AG09309 (cell line): ENCODE results near the gene VEZT.

Experiments used
- DNase-seq: peaks from one replicate; pipeline ENCODE4 v3.0.0-alpha.2; 2010; ENCODE audit warnings: low read depth
- H3K4me3 ChIP-seq: 2 replicates; pipeline ENCODE4 v1.5.1; 2011; ENCODE audit warnings: mild to moderate bottlenecking, low read depth, low read length, moderate library complexity; ENCODE audit not compliant: control insufficient read depth
- TF ChIP-seq, protein P1 (sequence below): IDR thresholded peaks from 2 replicates; pipeline ENCODE4 v1.5.1; 2011; ENCODE audit warnings: mild to moderate bottlenecking, low read depth, low read length, inconsistent platforms; ENCODE audit not compliant: insufficient read depth, control insufficient read depth; ENCODE audit errors: missing control alignments

The VEZT gene

DNA sequence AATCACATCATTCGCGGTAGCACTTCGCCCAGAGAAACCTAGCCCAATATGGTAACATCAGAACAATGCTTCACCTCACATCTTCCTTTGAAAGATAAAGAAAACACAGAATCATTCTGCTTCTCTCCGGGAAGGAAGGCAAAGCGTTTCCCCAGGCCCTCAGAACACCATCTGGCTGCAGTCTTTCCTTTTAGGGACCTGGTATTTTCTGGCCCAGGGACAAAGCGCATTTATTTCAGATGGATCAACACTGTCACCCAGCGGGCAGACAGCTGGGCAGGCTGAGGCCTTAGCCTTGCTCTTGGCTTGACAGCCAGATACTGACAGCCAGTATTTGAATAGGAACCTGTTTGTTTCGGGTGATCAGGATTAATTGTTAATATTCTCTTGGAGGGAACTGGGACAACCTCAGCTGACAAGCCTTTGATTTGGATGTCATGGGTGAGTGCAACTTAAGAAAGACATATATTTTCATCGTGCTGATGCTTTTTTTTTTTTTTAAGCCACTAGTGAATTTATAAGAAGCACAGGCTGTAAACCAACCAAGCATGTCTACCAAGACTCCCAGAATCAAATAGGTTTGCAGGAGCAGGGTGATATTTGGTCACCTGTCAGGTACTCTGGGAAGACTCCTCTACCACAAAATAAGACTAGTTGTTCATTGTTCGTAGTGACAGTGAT, 118.9 kb downstream of the VEZT start:
- H3K4me3 ChIP-seq, result no peak overlapping the region
- TF ChIP-seq, protein P1, sequence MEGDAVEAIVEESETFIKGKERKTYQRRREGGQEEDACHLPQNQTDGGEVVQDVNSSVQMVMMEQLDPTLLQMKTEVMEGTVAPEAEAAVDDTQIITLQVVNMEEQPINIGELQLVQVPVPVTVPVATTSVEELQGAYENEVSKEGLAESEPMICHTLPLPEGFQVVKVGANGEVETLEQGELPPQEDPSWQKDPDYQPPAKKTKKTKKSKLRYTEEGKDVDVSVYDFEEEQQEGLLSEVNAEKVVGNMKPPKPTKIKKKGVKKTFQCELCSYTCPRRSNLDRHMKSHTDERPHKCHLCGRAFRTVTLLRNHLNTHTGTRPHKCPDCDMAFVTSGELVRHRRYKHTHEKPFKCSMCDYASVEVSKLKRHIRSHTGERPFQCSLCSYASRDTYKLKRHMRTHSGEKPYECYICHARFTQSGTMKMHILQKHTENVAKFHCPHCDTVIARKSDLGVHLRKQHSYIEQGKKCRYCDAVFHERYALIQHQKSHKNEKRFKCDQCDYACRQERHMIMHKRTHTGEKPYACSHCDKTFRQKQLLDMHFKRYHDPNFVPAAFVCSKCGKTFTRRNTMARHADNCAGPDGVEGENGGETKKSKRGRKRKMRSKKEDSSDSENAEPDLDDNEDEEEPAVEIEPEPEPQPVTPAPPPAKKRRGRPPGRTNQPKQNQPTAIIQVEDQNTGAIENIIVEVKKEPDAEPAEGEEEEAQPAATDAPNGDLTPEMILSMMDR, result peak; percentile 99
- DNase-seq, result peak; percentile 66

DNA sequence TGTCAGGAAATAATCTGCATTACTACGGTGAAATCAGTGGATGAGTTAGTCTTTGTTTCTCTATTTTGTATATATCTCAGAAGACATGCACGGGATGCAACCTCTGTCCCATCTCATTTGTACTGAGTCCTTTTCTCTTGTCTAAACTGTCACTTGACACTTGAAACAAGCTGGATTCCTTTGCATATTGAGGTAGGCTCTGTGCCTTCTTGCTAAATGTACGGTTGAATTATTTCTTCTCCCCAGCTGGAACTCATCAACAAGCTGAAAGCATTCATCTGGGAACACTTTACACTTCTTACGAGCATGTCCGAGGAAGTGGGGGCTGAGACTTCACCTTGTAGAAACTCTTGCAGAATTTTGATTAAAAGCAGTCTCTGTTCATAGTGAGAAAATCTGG, 119.5 kb downstream of the VEZT start:
- DNase-seq, result peak; percentile 47
- TF ChIP-seq, protein P1, result no peak

DNA sequence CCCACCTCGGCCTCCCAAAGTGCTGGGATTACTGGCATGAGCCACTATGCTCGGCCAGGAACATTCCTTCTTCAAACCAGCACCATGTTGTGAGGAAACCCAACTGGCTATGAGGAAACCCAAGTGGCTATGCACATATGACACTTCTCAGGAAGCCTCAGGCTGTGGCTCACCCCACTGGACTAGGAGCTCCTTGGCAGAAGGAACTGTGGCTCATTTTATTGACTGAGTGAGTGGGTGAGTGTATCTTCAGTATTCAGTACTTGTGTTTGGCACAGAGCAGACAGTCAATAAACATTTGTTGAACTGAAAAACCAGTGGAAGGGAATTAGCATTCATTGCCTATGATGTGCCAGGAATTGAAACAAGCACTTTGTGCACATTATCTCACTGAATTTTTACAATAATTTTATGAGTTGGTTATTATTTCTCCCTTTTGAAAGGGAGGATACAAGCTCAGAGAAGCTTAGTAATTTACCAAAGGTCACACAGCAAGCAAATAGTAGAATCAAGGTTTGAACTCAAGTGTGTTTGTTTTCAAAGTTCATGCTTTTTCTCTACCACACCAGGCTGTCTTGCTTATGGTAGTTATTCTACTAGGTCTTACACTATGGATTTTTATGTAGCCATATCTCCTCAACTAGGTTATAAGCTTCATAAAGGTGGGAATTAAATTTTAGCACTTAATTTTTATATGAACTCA, 121.6 kb downstream of the VEZT start:
- TF ChIP-seq, protein P1, result no peak
- no peak overlapping the region for H3K4me3 ChIP-seq
- DNase-seq, result no peak

More for the DNA sequence above, 119.5 kb downstream of the VEZT start:
- H3K4me3 ChIP-seq, result no peak overlapping the region

DNA sequence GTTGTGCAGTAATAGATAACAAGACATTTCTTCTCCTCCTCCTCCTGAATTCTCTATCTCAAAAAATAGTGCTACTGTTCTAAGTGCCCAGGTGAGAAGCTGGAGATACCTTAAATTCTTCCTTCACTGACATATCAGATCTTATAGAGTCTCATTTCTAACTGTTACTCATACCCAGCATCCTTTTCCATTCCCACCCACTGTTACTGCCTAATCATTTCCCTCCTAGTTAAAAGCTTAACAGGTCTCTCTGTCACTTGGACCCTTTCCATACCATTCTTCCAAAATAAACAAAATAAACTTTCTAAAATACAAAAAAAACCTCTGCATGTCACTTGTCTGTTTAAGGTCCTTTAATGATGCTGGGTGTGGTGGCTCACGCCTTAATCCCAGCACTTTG, 124.4 kb downstream of the VEZT start:
- TF ChIP-seq, protein P1, result no peak
- DNase-seq, result no peak
- no peak overlapping the region for H3K4me3 ChIP-seq

DNA sequence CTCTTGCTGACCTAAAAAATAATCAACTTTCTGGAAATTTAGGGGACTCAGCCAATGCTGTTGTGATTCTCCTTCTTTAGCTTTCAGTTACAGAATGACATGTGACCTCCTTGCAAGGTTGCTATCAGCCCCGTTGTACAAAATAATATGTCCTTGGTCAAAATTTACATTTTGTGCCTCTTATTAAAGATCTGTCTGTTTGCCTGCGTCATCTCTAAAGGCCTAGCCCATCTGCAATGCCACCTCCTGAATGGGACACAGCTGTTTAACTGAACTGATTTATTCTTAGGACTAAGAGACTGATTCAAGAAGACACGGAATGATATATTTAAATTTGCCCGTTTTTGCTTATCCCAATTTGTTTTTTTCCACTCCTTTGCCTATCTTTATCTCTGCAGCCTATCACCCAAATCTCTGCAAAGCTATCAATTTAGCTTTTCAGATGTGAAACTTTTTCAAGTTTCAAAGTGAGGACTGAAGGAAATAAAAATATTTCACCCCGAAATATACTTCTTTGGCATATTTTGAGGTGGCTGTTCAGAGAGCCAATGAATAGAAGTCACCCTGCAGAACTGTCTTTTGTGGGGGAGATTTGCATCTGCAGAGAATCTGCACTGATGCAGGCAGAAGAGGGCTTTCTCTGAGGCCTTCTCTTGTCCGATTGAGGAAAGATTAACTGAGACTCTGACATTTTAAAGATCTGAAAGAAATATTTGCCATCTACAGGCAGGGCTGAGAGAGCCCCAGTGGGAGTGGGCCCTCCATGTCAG, 126.0 kb downstream of the VEZT start:
- H3K4me3 ChIP-seq, result no peak overlapping the region
- no peak for DNase-seq
- TF ChIP-seq, protein P1, result no peak

DNA sequence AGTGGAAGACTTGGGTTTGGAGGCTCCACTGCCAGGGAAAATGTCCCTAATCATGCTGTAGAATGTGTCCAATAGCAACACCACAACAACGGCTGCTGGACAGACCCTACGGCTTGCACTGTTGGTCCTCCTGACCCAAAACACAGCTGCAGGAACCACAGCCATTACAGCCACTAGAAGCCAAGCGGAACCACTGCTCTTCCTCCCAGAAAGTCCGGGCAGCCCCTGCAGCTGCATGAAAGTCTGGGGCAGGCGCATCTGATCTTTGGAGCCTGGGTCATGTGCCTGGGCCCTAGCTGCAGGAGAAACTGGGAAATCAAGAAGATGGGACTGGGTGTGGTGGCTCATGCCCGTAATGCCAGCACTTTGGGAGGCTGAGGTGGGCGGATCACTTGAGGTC, 131.7 kb downstream of the VEZT start:
- TF ChIP-seq, protein P1, result no peak
- DNase-seq, result no peak
- no peak overlapping the region for H3K4me3 ChIP-seq
